Panc1 (cell line): ENCODE data around the gene MYRIP. TPM values are rescaled to one million over a fixed set of nuclear protein-coding genes. Genes with fewer than 3 reads are reported as not detected.

Experiments
- ATAC-seq: fragments of 200-7000 bp; cut with Tn5 transposase; 2 replicates; pipeline ENCODE4 v1.9.1; 2020; ENCODE audit warnings: mild to moderate bottlenecking, moderate library complexity
- BruUV-seq: library from RNA; stranded (reverse); fragments of 400-500 nt; replicated peaks from 2 replicates; lab custom pipeline; 2021; lab: Mats Ljungman, UMichigan
- CTCF ChIA-PET: fragments of 300-600 bp; sonication (Branson Sonifier 250); formaldehyde crosslinking; loops from one replicate; lab custom pipeline; 2022; ENCODE audit warnings: antibody characterized with exemption; lab: Charles Lee
- POLR2A ChIA-PET: fragments of 300-600 bp; sonication (Branson Sonifier 250); formaldehyde crosslinking; loops from one replicate; lab custom pipeline; 2022; ENCODE audit warnings: antibody characterized with exemption; lab: Charles Lee
- DNase-seq: peaks from one replicate; pipeline ENCODE4 v3.0.0-alpha.2; 2010; ENCODE audit warnings: low read depth, low spot score
- H3K27ac ChIP-seq: 2 replicates; pipeline ENCODE4 v1.5.1; 2011; ENCODE audit warnings: mild to moderate bottlenecking, low read length, inconsistent platforms
- H3K27me3 ChIP-seq: fragments of 200-500 bp; sonication (Bioruptor generic); 2 replicates; pipeline ENCODE4 v1.6.0; 2014; ENCODE audit warnings: low read length, inconsistent platforms; ENCODE audit not compliant: control insufficient read depth, insufficient read depth
- H3K36me3 ChIP-seq: fragments of 200-500 bp; sonication (Bioruptor generic); 2 replicates; pipeline ENCODE4 v1.5.1; 2014; ENCODE audit warnings: inconsistent platforms, mild to moderate bottlenecking, low read length, moderate library complexity; ENCODE audit not compliant: control insufficient read depth, insufficient read depth
- H3K4me1 ChIP-seq: 2 replicates; pipeline ENCODE4 v1.5.1; 2011; ENCODE audit warnings: inconsistent platforms, mild to moderate bottlenecking, low read length, moderate library complexity; ENCODE audit not compliant: control insufficient read depth, insufficient read depth
- H3K4me3 ChIP-seq, 2 experiments: 2 replicates each; pipeline ENCODE4 v1.5.1; 2011 to 2012; ENCODE audit warnings: low read depth in 2 of 2, low read length in 2 of 2, mild to moderate bottlenecking in 2 of 2, inconsistent platforms in 1 of 2, moderate library complexity in 1 of 2
- H3K9me3 ChIP-seq: fragments of 200-500 bp; sonication (Bioruptor generic); 2 replicates; pipeline ENCODE4 v1.5.1; 2014; ENCODE audit warnings: low read depth, mild to moderate bottlenecking, inconsistent platforms, low read length, moderate library complexity; ENCODE audit not compliant: control insufficient read depth, insufficient read depth
- POLR2AphosphoS5 ChIP-seq: IDR thresholded peaks from 2 replicates; pipeline ENCODE4 v1.6.1; 2012; ENCODE audit warnings: mild to moderate bottlenecking, low read depth, low read length, moderate library complexity
- REST ChIP-seq, 2 experiments: IDR thresholded peaks; 2 replicates each; pipeline ENCODE4 v1.6.1; 2011 to 2012; ENCODE audit warnings: low read depth in 2 of 2, control low read depth in 1 of 2, low read length in 1 of 2, mild to moderate bottlenecking in 1 of 2, moderate library complexity in 1 of 2; ENCODE audit not compliant: insufficient read depth in 1 of 2
- SIN3A ChIP-seq: IDR thresholded peaks from 2 replicates; pipeline ENCODE4 v1.6.1; 2012; ENCODE audit warnings: low read depth, mild to moderate bottlenecking, low read length, moderate library complexity, borderline replicate concordance; ENCODE audit not compliant: insufficient read depth
- TCF7L2 ChIP-seq: IDR thresholded peaks from 2 replicates; pipeline ENCODE4 v1.6.1; 2011; ENCODE audit warnings: mild to moderate bottlenecking, low read depth, low read length, inconsistent platforms
- in situ Hi-C: cut with HindIII; loops from 2 replicates; pipeline ENCODE4 v1.10.0; 2016; ENCODE audit warnings: low sequenced_read_pairs, low pct_unique_long_range_greater_than_20kb
- intact Hi-C: fragments of 100-400 bp; cut with micrococcal nuclease; formaldehyde crosslinking; loops from one replicate; pipeline ENCODE4 v1.10.0; 2022; ENCODE audit not compliant: unreplicated experiment
- total RNA-seq: library from RNA; stranded (reverse); gene quantifications from one replicate; pipeline ENCODE4 v1.2.1, GENCODE V29; 2021; ENCODE audit not compliant: unreplicated experiment
- TF ChIP-seq, protein P1 (sequence below): fragments of 450-650 bp; IDR thresholded peaks from 2 replicates; pipeline ENCODE4 v1.5.1; 2017; ENCODE audit warnings: mild to moderate bottlenecking

Gene MYRIP
- total RNA-seq, 1 experiment from 2014 or later = 0.59 TPM

DNA sequence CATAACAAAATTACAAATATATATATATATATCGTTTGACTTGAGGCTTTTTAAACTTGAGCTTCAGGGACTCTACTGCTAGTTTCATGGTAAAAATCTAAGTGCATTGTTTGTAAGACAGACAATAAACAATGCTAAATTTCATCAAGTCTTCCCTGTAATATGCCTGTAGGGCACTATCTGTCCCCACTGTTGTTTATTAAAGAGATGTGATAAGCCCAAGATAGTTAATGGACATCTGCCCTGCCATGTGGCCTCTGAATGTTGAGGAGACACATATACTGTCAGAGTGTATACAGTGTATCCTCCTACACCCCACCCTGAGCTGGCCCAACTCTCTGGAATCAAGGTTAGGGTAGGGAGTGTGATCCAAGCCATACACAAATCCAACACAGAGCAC, 485.0 kb downstream of the MYRIP start:
- no peak for TF ChIP-seq SIN3A
- TF ChIP-seq, protein P1, sequence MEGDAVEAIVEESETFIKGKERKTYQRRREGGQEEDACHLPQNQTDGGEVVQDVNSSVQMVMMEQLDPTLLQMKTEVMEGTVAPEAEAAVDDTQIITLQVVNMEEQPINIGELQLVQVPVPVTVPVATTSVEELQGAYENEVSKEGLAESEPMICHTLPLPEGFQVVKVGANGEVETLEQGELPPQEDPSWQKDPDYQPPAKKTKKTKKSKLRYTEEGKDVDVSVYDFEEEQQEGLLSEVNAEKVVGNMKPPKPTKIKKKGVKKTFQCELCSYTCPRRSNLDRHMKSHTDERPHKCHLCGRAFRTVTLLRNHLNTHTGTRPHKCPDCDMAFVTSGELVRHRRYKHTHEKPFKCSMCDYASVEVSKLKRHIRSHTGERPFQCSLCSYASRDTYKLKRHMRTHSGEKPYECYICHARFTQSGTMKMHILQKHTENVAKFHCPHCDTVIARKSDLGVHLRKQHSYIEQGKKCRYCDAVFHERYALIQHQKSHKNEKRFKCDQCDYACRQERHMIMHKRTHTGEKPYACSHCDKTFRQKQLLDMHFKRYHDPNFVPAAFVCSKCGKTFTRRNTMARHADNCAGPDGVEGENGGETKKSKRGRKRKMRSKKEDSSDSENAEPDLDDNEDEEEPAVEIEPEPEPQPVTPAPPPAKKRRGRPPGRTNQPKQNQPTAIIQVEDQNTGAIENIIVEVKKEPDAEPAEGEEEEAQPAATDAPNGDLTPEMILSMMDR = no peak
- no peak for TF ChIP-seq REST (IDR thresholded peaks at IDR 0.05; ENCODE audit: insufficient read depth in 1 of 2, low read depth in 2 of 2, low read length in 1 of 2)
- no peak for TF ChIP-seq POLR2AphosphoS5
- no peak for TF ChIP-seq TCF7L2
- ChIA-PET POLR2A (no interaction called here), CTCF (no interaction called here)
- Histone ChIP-seq H3K9me3 (no peaks in the 10 kb centered on the region), H3K36me3 (no peaks in the 10 kb centered on the region), H3K27me3 (no peaks in the 10 kb centered on the region), H3K27ac (no peak overlapping the region), H3K4me3 (no peak overlapping the region), H3K4me1 (no peaks in the 10 kb centered on the region)
- intact Hi-C loops (no loop called here), in situ Hi-C loops (no loop called here)
- DNase-seq (no peak), ATAC-seq (no peak)
- BruUV-seq = no TSS peak

GRCh38 chr3:40298075-40298474, 488.7 kb downstream of the MYRIP start:
- Histone ChIP-seq H3K27me3 (no peaks in the 10 kb centered on the region), H3K36me3 (no peaks in the 10 kb centered on the region), H3K4me3 (no peak overlapping the region), H3K27ac (no peak overlapping the region), H3K9me3 (no peaks in the 10 kb centered on the region), H3K4me1 (no peaks in the 10 kb centered on the region)
- ChIA-PET POLR2A (no interaction called here), CTCF (no interaction called here)
- DNase-seq (no peak), ATAC-seq (no peak)
- intact Hi-C loops = no loop called here
- no TSS peak for BruUV-seq
- in situ Hi-C loops = no loop called here
- no peak for TF ChIP-seq SIN3A
- TF ChIP-seq POLR2AphosphoS5 = no peak
- no peak for TF ChIP-seq TCF7L2
- TF ChIP-seq, protein P1 = no peak
- no peak for TF ChIP-seq REST (IDR thresholded peaks at IDR 0.05; ENCODE audit: insufficient read depth in 1 of 2, low read depth in 2 of 2, low read length in 1 of 2)
